Loucy (cell line): ENCODE results near the gene AARS2.

ENCODE experiments used
- H2AFZ ChIP-seq: fragments of 200-600 bp; sonication (generic); 2 replicates; pipeline ENCODE4 v1.6.0; 2016; ENCODE audit warnings: antibody characterized with exemption, mild to moderate bottlenecking, low read length, moderate library complexity
- H3F3A ChIP-seq: fragments of 200-600 bp; 2 replicates; pipeline ENCODE4 v1.6.0; 2016; ENCODE audit warnings: antibody characterized with exemption, low read depth, mild to moderate bottlenecking
- H3K27me3 ChIP-seq: fragments of 200-600 bp; sonication (generic); 2 replicates; pipeline ENCODE4 v1.6.1; 2014; ENCODE audit warnings: low read length, mild to moderate bottlenecking; ENCODE audit not compliant: insufficient read depth, poor library complexity, severe bottlenecking
- H3K36me3 ChIP-seq: fragments of 200-600 bp; sonication (generic); 2 replicates; pipeline ENCODE4 v1.6.1; 2016; ENCODE audit warnings: low read length; ENCODE audit not compliant: insufficient read depth
- H3K4me1 ChIP-seq: fragments of 200-600 bp; sonication (generic); 2 replicates; pipeline ENCODE4 v1.5.1; 2014; ENCODE audit warnings: low read length, mild to moderate bottlenecking; ENCODE audit not compliant: insufficient read depth, poor library complexity, severe bottlenecking
- H3K4me2 ChIP-seq: fragments of 200-600 bp; sonication (generic); 2 replicates; pipeline ENCODE4 v1.6.0; 2014; ENCODE audit warnings: antibody characterized with exemption, low read length, low read depth, mild to moderate bottlenecking; ENCODE audit not compliant: poor library complexity, severe bottlenecking
- H3K4me3 ChIP-seq: fragments of 200-600 bp; sonication (generic); 2 replicates; pipeline ENCODE4 v1.5.1; 2014; ENCODE audit warnings: low read length, mild to moderate bottlenecking, mixed read lengths; ENCODE audit not compliant: poor library complexity, severe bottlenecking
- H3K79me2 ChIP-seq: fragments of 200-600 bp; sonication (generic); 2 replicates; pipeline ENCODE4 v1.6.1; 2014; ENCODE audit warnings: low read length; ENCODE audit not compliant: insufficient read depth
- H3K9ac ChIP-seq: fragments of 200-600 bp; sonication (generic); 2 replicates; pipeline ENCODE4 v1.6.0; 2014; ENCODE audit warnings: mild to moderate bottlenecking, low read depth, low read length, moderate library complexity; ENCODE audit not compliant: poor library complexity, severe bottlenecking
- H3K9me2 ChIP-seq: fragments of 200-600 bp; sonication (generic); replicated peaks from 2 replicates; pipeline ENCODE4 v1.6.1; 2016; ENCODE audit warnings: low read depth, low read length, mixed read lengths
- H3K9me3 ChIP-seq: fragments of 200-600 bp; sonication (generic); 2 replicates; pipeline ENCODE4 v1.6.1; 2014; ENCODE audit warnings: mild to moderate bottlenecking, antibody characterized with exemption, low read length, low read depth; ENCODE audit not compliant: insufficient read depth
- H4K20me1 ChIP-seq: fragments of 200-600 bp; sonication (generic); 2 replicates; pipeline ENCODE4 v1.6.0; 2014; ENCODE audit warnings: antibody characterized with exemption, low read length, mild to moderate bottlenecking; ENCODE audit not compliant: insufficient read depth, poor library complexity, severe bottlenecking
- EZH2phosphoT487 ChIP-seq: fragments of 200-600 bp; IDR thresholded peaks from 2 replicates; pipeline ENCODE4 v1.6.1; 2018; ENCODE audit warnings: antibody characterized with exemption, mild to moderate bottlenecking, moderate library complexity, borderline replicate concordance
- TF ChIP-seq, protein P1 (sequence below): fragments of 200-600 bp; sonication (generic); conservative IDR thresholded peaks from 2 replicates; pipeline ENCODE4 v1.5.1; 2014; ENCODE audit warnings: mild to moderate bottlenecking, antibody characterized with exemption, low read length

Gene AARS2

GRCh38 chr6:44256775-44257024, 56.4 kb downstream of the AARS2 start:
- peaks cover 37% of the 10 kb centered on the region for H3K79me2 ChIP-seq
- H3K4me2 ChIP-seq = peak overlapping the region; percentile 94
- peaks cover 39% of the 10 kb centered on the region for H4K20me1 ChIP-seq
- H3K4me3 ChIP-seq = peak overlapping the region; percentile 77
- H3K36me3 ChIP-seq = peaks cover 44% of the 10 kb centered on the region; the same call in 1 of the 2 replicates
- H3K9me2 ChIP-seq = no peaks in the 10 kb centered on the region
- peak overlapping the region; percentile 70 for H3K9ac ChIP-seq
- peaks cover 24% of the 10 kb centered on the region for H3K4me1 ChIP-seq
- peak overlapping the region; percentile 90 for H2AFZ ChIP-seq
- peaks cover 19% of the 10 kb centered on the region for H3F3A ChIP-seq
- no peaks in the 10 kb centered on the region for H3K27me3 ChIP-seq
- H3K9me3 ChIP-seq = no peaks in the 10 kb centered on the region
- TF ChIP-seq, protein P1, sequence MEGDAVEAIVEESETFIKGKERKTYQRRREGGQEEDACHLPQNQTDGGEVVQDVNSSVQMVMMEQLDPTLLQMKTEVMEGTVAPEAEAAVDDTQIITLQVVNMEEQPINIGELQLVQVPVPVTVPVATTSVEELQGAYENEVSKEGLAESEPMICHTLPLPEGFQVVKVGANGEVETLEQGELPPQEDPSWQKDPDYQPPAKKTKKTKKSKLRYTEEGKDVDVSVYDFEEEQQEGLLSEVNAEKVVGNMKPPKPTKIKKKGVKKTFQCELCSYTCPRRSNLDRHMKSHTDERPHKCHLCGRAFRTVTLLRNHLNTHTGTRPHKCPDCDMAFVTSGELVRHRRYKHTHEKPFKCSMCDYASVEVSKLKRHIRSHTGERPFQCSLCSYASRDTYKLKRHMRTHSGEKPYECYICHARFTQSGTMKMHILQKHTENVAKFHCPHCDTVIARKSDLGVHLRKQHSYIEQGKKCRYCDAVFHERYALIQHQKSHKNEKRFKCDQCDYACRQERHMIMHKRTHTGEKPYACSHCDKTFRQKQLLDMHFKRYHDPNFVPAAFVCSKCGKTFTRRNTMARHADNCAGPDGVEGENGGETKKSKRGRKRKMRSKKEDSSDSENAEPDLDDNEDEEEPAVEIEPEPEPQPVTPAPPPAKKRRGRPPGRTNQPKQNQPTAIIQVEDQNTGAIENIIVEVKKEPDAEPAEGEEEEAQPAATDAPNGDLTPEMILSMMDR = no peak
- TF ChIP-seq EZH2phosphoT487 = no peak

DNA sequence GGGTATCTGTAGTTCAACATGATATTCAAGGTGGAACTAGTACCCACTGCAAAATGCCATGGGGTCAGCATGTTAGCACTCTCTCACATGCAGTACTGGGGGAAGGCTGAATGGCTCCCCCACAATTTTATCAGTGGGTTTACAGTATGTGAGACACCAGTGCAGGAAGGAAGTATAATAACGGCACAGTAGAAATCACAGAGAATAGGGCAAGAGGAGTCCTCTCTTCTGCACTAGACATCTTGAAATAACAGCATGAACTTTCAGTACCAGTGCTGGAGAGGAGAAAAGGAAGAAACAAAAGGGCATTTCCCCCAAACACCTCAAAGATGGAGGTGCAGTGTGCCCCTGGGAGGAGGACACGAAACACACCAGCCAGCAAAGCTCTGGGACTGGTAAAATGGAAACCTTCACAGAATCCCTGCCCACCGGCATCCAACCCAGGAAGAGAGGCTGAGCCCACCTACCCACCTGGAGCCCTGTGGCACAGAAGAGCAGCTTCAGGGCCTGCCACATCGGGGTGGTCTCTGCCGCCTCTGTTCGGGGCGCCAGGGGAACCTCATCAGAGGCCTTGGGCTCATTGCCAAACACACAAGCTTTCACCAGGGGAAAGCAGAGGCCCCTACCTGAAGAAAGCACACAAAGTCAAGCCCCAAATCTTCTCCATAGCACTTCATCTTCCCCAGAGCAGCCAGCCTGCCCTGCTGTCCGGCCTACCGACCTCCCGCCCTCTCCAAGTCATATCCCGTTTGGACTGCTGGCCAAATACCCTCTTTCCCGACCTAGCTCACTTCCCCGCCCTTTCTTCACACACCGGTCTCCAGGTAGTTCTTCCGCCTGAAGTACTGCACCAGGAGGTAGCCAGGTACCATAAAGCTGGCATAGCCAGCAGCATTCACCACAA, 57.0 kb downstream of the AARS2 start:
- H3F3A ChIP-seq = peaks cover 22% of the 10 kb centered on the region
- H2AFZ ChIP-seq = 0 out of 2 replicates have a peak overlapping the region, but pooled peaks have one; percentile 90
- peaks cover 41% of the 10 kb centered on the region for H3K79me2 ChIP-seq
- peaks cover 21% of the 10 kb centered on the region for H3K4me1 ChIP-seq
- peak overlapping the region; percentile 70 for H3K9ac ChIP-seq
- TF ChIP-seq, protein P1 = no peak
- no peak for TF ChIP-seq EZH2phosphoT487
- H3K36me3 ChIP-seq = peaks cover 50% of the 10 kb centered on the region
- H3K4me2 ChIP-seq = peak overlapping the region; percentile 94
- no peaks in the 10 kb centered on the region for H3K27me3 ChIP-seq
- peak overlapping the region; percentile 77 for H3K4me3 ChIP-seq
- H4K20me1 ChIP-seq = peaks cover 44% of the 10 kb centered on the region
- no peaks in the 10 kb centered on the region for H3K9me2 ChIP-seq
- no peaks in the 10 kb centered on the region for H3K9me3 ChIP-seq

- H3K79me2 ChIP-seq = peaks cover 50% of the 10 kb centered on the region
- peaks cover 53% of the 10 kb centered on the region for H4K20me1 ChIP-seq
- H3K9me3 ChIP-seq = no peaks in the 10 kb centered on the region
- H2AFZ ChIP-seq = no peak overlapping the region
- H3K9ac ChIP-seq = peak overlapping the region; percentile 70
- TF ChIP-seq, protein P1 = no peak
- TF ChIP-seq EZH2phosphoT487 = no peak
- peaks cover 59% of the 10 kb centered on the region for H3K36me3 ChIP-seq
- H3K4me3 ChIP-seq = peak overlapping the region; percentile 77
- peaks cover 23% of the 10 kb centered on the region for H3K4me1 ChIP-seq
- no peaks in the 10 kb centered on the region for H3K9me2 ChIP-seq
- H3K27me3 ChIP-seq = no peaks in the 10 kb centered on the region
- peaks cover 22% of the 10 kb centered on the region for H3F3A ChIP-seq
- H3K4me2 ChIP-seq = peak overlapping the region; percentile 94
Observed at GRCh38 chr6:44255105-44255808, 57.9 kb downstream of the AARS2 start.
